ENCODE results near the gene DHX57.
"Not testable (repeated sequence)": the region's sequence is repeated elsewhere in the genome, so short reads cannot be mapped to it uniquely, and the experiment has no call there.

DHX57 gene

DNA sequence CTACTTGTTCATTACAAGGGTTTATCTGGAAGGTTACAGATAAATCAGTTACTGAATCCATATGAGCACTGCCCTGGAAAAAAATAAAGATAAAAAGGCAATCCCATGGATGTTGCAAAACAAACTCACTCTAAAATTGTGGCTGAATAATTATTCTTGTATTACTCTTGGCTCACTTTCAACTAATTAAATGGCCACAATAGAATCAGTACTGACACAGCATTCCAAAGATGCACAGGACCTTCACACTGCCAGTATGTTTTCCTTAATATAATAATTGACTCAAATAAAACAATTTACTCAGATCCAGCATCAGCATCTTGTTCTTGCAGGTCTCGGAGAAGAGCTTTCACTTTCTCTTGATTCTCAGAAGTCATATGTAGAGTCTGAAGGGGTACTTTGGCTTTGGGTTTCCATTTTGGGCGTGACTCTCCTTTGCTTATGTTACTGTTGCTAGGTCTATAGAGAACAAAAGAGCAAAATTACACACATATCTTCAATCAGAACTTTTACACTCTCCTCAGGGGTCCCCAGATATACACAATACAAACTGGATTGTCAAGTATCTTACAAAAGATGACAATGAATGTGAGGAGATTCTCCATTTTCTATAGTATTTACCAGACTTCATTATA lies 12.6 kb downstream of the DHX57 start:
- DNase-seq: no peak

DNA sequence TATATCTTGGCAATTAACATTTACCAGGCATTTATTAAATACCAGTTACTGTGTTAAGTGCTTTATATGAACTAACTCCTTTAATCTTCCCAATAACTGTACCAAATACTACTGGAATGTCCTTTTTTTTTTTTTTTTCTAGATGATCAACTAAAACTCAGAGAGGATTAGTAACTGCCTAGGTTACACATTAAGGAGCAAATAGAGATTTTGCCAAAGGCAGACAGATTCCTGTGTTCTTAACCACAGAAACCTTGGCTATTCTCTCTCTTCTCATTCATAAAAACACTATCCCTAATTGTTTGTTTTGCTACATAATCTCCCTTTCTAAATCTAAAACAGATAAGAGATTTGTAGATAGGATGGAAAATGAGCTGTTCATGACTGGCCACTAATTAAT lies 13.3 kb downstream of the DHX57 start:
- no peak for DNase-seq

DNA sequence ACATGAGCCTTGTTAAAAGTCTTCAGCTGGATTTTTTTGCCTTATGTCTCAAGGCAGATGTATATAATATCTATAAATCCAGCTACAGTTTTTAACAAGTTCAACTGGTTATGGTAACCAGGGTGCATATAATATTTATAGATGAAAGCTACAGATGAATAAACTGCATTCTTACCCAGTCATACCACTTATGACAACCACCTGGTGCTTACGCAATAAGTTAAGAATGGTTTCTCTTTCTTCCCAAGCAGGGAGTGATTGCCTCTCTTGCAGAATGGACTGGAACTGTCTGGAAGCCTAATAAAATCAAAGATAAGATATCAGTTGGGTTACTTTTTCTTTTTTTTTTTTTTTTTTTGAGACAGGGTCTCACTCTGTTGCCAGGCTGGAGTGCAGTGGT lies 19.6 kb downstream of the DHX57 start:
- DNase-seq: no peak

DNA sequence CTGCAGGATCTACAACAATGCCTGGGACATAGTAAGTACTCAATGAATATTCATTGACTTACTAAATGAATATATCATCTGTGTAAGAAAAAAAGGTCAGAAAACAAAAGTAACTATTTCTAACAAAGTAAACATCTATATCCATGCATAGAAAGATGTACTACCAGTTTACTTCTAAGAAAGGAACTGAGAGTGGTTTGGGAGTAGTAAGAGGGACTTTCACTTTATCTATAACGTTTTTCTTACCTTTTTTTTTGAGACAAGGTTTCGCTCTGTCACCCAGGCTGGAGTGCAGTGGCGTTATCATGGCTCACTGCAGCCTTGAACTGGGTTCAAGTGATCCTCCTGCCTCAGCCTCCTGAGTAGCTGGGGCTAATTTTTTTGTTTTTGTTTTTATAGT lies 25.7 kb downstream of the DHX57 start:
- no peak for DNase-seq

DNA sequence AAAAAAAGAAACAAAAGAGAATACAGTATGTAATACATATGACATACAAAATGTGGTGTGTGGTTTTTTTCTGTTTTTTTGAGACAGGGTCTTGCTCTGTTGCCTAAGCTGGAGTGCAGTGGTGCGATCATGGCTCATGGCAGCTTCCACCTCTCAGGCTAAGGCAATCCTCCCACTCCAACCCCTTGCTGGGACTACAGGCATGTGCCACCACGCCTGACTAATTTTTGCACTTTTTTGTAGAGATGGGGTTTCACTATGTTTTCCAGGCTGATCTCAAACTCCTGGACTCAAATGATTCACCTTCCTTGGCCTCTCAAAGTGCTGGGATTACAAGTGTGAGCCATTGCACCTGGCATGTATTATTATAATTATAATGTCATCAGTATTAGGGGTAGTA lies 38.9 kb downstream of the DHX57 start:
- DNase-seq: no peak

DNA sequence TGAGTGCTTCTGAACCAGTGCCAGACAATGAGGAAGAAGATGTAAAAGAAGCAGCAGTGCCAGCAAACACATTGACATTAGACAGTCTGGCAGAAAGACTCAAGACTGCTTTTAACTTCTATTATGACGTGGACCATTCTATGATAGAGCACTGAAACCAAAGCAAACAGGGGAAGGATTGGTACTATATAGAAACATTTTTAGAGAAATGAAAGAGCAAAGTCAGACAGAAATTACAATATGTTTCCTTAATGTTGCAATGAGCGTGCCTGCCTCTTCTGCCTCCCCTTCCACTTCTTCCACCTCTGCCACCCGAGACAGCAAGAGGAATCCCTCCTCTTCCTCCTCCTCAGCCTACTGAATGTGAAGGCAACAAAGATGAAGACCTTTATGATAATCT lies 39.7 kb downstream of the DHX57 start:
- DNase-seq: no peak

DNA sequence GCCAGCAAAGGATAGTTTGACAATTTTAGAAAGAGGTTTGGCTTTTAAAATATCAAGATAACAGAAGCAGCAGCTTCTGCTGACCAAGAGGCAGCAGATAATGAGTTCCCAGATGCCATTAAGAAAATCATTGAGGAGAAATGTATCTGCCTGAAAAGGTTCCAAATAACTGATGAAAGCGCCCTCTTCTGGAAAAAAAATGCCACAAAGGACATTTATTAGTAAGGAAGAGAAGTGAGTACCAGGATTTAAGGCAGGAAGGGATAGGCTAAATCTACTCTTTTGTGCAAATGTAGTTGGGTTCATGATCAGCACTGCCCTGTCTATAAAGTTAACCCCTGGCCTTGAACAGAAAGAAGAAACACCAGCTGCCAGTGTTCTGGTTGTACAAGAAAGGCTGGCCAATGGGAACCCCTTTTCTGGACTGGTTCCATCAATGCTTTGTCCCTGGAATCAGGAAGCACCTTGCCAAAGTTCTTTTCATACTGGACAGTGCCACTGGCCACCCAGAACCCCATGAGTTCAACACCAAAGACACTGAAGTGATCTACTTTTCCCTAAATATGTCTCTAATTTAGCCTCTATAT lies 40.6 kb downstream of the DHX57 start:
- DNase-seq: no peak

DNA sequence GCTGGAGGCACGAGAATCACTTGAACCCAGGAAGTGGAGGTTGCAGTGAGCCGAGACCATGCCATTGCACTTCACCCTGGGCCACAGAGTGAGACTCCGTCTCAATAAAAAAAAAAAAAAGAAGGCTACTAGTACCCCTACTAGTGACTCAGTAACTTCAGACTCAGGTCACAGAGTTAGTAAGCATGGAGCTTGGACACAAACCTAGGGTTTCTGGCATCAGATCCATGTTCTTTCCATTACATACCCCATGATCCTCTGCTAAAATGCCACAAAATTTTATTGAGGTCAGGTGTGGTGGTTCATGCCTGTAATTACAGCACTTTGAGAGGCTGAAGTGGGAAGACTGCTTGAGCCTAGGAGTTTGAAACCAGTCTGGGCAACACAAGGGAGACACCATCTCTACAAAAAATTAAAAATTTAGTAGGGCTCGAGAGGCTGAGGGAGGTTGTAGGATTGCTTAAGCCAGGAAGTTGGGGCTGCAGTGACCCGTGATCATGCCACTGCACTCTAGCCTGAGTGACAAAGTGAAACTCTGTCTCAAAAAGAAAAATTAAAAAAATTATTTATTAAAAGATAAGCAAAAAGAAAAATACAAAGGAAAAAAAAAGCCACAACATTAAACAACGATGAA lies 45.1 kb downstream of the DHX57 start:
- no peak for DNase-seq

DNA sequence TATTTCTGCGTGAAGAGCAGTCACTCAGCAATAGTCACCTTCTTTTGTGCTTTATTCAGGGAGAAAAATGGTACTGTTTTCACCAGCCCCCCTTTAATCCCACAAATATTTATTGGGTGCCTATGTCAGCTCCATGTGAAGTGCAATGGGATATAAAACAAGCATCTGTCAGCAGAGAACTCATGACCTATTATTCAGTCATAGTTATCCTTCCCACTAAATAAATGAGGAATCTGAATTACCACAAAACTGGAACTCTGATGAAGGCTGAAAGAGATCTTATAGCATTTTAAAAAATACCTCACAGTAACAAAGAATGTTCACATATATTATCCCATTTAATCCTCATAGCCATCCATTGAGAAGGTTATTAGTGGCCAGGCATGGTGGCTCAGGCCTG lies 45.8 kb downstream of the DHX57 start:
- DNase-seq: no peak

DNA sequence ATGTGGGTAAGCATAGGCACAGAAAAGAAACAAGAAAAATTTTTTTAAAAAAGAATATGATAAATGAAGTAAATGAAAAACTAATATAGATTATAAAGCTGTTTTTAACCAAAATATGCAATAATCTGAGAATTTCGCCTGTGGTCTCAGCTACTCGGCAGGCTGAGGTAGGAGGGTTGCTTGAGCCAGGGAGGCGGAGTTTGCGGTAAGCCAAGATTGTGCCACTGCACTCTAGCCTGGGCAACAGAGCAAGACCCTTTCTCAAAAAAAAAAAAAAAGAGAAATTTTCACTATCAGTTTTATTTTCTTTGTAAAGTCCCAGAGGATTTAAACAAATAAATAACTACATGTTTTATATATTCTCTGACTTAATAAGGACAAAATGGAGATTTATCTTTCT lies 47.3 kb downstream of the DHX57 start:
- DNase-seq: no peak

DNA sequence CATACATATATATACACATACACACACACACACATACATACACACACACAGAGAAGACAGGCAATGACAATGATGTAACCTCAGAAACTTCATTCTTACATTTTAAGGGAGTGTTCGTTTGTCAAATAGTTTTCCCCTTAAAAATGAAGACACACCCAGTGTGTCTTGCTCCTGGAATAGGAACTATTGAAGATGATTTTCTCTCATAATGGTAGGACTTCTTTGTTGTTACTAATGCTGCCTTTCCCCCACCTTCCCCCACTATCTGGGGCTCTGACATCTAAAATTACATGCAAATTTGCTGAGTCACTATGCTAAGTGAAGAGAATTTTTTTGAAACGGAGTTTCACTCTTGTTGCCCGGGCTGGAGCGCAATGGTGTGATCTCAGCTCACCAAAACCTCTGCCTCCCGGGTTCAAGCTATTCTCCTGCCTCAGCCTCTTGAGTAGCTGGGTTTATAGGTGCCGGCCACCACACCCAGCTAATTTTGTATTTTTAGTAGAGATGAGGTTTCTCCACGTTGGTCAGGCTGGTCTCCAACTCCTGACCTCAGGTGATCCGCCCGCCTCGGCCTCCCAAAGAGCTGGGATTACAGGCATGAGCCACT lies 48.1 kb downstream of the DHX57 start:
- DNase-seq: not testable (repeated sequence)

DNA sequence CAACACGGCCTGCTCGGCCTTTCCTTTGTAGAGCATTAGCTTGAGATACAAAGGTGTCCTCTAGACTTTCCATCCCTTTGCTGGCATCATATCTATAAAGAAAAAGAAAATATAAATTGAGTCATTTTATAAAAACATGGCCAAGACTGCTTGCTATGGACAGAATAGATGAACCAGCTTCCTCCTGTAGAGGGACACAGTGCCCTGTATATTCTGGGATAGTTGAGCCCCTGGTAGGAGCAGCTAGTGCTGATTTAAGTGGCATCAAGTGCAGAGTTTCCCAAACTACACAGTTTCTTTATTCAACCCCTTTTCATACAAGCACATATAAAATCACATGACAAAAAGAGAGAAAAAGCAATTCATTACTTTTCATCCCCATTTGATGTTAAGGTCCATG lies 49.8 kb downstream of the DHX57 start:
- no peak for DNase-seq

DNA sequence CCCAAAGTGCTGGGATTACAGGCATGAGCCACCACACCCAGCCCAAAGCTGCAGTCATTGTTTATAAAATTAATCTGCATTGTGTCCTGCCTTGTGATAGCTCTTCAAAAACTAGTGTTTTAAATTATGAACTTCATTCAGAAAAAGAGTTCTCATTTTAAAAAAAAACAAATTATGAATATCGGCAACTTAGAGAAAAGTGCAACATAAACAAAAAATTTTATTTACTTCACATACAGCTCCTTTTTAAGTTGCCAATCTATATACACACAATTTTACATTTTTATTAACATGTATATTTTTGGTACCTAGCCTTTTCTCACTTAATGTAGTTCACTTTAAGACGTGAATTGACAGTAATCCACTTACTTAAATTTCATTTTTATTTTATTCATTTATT lies 50.8 kb downstream of the DHX57 start:
- no peak for DNase-seq

DNA sequence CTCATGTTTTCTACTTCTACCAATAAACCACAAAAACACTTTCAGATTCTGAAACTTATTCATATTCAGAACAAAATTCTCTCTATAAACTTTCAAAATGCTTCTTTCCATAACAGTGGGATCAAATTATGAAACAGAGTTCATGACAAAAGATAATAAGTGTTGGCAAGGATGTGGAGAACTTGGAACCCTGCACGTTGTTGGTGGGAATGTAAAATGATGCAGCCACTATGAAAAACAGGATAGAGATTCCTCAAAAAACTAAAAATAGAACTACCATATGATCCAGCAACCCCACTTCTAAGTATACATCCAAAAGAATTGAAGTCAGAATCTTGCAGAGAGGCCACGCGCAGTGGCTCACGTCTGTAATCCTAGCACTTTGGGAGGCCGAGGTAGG lies 52.3 kb downstream of the DHX57 start:
- no peak for DNase-seq

DNA sequence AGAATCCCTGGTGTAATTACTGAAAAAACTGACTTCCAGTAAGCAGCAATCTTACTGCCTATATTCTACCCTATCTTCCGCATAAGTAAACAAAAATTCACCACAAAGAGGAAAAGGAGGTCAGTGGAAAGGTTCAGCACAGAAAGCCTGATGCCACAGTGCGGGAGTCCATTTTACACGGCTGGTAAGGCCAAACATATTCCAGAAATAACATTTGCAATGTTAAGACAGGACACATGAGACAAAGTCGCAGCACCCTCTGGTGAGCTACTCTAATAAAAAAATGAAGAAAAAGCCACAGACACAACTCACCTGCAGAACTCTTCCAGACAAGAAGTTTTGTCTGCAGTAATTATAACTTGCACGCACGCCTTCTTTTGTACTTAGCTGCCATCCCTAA lies 57.2 kb downstream of the DHX57 start:
- no peak for DNase-seq

DNA sequence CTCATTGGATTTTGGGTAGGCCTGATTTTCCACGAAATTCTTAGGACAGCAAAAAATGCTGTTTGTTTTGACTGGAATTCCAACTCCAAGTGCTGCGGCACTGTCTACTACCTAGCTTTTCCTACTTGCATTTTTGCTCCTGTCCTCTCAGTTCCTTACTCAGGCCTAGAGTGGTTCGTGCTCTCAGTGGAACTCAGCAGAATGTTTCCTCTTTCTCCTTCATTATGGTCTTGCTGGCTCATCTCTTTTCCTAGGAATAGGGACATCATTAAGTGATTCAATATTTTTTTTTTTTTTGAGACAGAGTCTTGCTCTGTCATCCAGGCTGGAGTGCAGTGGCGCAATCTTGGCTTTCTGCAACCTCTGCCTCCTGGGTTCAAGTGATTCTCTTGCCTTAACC lies 59.8 kb downstream of the DHX57 start:
- no peak for DNase-seq

DNA sequence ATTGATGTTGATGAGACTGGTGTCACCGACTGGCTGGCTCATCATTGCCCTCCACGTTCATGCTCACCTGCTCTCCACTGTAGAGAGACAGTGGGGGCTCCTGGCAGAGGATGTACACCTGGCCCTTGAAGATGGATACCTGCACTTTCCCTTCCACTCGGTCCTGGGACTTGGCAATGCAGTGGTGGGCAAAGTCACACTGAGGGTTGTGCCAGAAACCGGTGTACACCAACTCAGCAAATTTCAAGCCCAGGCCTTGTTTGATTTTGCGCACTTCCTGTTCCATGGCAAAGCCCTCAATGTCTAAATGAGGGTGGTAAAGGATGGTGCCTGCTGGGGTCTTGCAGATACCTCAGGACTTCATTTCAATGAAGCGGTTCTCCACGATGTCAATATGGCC lies 65.2 kb downstream of the DHX57 start:
- no peak for DNase-seq

DNA sequence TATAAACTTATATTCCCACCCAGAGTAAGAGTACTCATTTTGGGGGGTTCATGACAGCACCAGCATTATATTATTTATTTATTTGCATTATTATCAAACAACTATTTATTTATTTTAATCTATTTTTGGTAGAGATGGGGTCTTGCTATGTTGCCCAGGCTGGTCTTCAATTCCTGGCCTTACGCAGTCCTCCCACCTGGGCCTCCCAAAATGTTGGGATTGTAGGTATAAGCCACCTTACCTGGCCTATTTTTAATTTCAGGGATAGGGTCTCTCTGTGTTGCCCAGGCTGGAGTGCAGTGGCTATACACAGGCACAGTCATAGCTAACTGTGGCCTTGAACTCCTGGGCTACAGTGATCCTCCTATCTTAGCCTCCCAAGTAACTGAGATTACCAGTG lies 67.1 kb downstream of the DHX57 start:
- DNase-seq: no peak

DNA sequence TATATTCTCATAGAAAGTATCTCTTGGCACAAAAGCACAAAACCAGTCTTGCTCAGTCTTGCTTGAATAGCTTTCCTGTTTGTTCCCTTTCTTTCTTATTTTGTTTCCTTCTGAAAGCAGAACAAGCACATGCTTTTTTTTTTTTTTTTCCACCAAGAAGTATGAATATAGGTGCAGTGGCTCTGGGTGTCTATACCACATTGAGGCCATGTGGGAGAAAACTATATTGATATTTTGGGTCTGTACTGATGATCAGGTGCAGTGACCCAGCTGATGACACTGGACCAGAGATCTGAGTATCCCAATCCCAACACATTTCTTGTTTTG lies 69.0 kb downstream of the DHX57 start:
- no peak for DNase-seq

DNA sequence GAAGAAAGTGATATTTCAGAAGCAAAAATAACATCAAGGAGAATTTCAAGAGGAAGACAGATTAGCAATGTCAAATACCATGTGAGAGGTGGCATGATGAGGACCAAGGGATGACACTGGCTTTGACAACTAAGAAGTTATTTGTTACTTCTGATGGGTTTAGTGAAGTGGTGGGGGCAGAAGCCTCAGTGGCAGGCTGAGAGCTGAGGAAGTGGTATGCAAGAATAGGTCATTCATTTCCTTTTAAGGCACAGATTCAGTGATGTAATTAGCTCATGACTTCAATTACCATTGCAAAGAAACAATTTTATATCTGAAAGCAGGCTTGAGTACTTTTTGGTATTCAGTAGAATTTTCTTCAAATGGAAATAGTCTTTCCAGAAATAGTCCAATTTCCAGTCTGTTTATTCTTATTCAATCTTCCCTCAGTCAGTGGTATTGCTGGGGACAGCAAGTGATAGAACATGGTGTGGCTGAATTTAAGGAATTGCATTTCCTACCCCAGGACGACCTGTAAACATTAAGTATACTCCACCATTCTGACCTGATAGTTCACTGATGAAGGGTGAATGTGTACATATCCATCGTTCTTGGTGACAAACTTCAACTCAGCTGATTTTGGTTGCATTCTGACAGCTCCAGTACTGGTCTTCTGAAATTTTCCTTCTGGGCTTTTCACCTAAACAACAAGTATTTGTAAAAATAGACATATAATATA lies 69.6 kb downstream of the DHX57 start:
- no peak for DNase-seq

DNA sequence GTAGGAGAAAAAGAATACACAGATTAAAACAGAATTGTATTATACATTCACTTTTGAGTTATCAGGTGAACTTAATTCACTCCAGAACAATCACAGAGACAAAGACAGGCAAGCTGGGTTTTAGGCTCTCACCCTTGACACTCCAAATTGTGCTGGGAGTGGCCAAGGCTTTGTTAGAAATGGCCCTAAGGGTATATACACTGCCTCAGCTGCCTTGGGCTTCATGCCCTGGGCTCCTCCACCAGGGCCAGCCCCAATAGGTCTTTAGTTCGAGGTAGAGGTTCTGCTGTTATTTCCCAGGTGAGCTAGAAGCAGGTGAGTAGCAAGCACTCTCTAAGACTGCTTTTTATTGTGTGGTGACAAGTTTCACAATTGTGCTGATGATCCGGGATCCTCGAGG lies 77.8 kb downstream of the DHX57 start:
- no peak for DNase-seq

DNA sequence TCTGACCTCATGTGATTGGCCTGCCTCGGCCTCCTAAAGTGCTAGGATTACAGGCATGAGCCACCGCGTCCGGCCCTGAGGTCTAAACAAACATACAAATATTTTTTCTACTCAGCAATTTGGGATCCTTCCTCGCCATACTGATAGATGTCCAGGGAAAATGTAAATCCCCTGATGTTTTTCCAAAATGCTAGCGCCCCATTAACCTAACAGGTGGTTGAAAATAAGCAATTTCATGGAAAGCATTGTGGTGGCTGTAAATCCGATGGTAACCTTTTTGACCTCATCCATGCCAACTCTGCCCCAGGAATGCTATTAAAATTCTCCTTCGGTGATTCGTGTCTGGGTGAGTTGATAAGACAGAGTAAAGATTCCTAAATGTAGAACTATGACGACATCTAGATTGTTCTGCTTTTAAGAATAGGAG lies 78.5 kb downstream of the DHX57 start:
- no peak for DNase-seq

DNA sequence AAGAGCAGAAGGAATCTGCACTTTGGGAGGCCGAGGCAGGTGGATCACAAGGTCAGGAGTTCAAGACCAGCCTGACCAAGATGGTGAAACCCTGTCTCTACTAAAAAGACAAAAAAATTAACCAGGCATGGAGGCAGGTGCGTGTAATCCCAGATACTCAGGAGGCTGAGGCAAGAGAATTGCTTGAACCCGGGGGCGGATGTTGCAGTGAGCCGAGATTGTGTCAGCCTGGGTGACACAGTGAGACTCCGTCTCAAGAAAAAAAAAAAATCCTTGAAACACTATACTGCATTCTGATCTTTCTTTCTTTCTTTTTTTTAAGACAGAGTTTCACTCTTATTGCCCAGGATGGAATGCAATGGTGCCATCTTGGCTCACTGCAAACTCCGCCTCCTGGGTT lies 80.7 kb downstream of the DHX57 start:
- DNase-seq: not testable (repeated sequence)
